HEK293 (cell line): Measurements from ENCODE around the gene MAFF.

Experiments
- BCL11B ChIP-seq: fragments of 450-650 bp; formaldehyde crosslinking; IDR thresholded peaks from 2 replicates; pipeline ENCODE4 v1.5.1; 2016; ENCODE audit warnings: low read depth, missing biosample characterization, missing genetic modification characterization
- FEZF1 ChIP-seq: fragments of 450-650 bp; formaldehyde crosslinking; IDR thresholded peaks from 2 replicates; pipeline ENCODE4 v1.5.1; 2016; ENCODE audit warnings: missing biosample characterization, missing genetic modification characterization
- HOXA7 ChIP-seq: sonication (generic); formaldehyde crosslinking; IDR thresholded peaks from 2 replicates; pipeline ENCODE4 v1.8.1; 2022; ENCODE audit warnings: missing genetic modification reagents, borderline replicate concordance
- KLF8 ChIP-seq: fragments of 450-650 bp; formaldehyde crosslinking; IDR thresholded peaks from 2 replicates; pipeline ENCODE4 v1.5.1; 2016; ENCODE audit warnings: missing biosample characterization, missing genetic modification characterization
- REST ChIP-seq: fragments of 450-650 bp; formaldehyde crosslinking; IDR thresholded peaks from 2 replicates; pipeline ENCODE4 v1.5.1; 2016; ENCODE audit warnings: missing biosample characterization, missing genetic modification characterization
- ZBTB26 ChIP-seq: fragments of 450-650 bp; formaldehyde crosslinking; optimal IDR thresholded peaks from 2 replicates; pipeline ENCODE3; 2016; ENCODE audit warnings: missing biosample characterization, mild to moderate bottlenecking, missing genetic modification characterization
- ZBTB44 ChIP-seq: fragments of 450-650 bp; IDR thresholded peaks from 2 replicates; pipeline ENCODE4 v1.5.1; 2018; ENCODE audit warnings: missing biosample characterization, mild to moderate bottlenecking, missing genetic modification characterization
- ZNF223 ChIP-seq: fragments of 450-650 bp; formaldehyde crosslinking; IDR thresholded peaks from 2 replicates; pipeline ENCODE4 v1.5.1; 2016; ENCODE audit warnings: missing biosample characterization, missing genetic modification characterization
- ZNF280D ChIP-seq: fragments of 450-650 bp; formaldehyde crosslinking; IDR thresholded peaks from 2 replicates; pipeline ENCODE4 v1.5.1; 2016; ENCODE audit warnings: missing biosample characterization, missing genetic modification characterization
- ZNF416 ChIP-seq: fragments of 450-650 bp; formaldehyde crosslinking; IDR thresholded peaks from 2 replicates; pipeline ENCODE4 v1.5.1; 2016; ENCODE audit warnings: missing biosample characterization, missing genetic modification characterization
- ZNF513 ChIP-seq: fragments of 450-650 bp; IDR thresholded peaks from 2 replicates; pipeline ENCODE4 v1.5.1; 2018; ENCODE audit warnings: missing biosample characterization, missing genetic modification characterization
- ZNF677 ChIP-seq: fragments of 450-650 bp; IDR thresholded peaks from 2 replicates; pipeline ENCODE4 v1.5.0; 2018; ENCODE audit warnings: missing biosample characterization, mild to moderate bottlenecking, missing genetic modification characterization, moderate library complexity
- ZNF76 ChIP-seq: fragments of 450-650 bp; formaldehyde crosslinking; IDR thresholded peaks from 2 replicates; pipeline ENCODE4; 2016; ENCODE audit warnings: low read depth, missing biosample characterization, missing genetic modification characterization, borderline replicate concordance
- ZNF768 ChIP-seq: fragments of 450-650 bp; formaldehyde crosslinking; IDR thresholded peaks from 2 replicates; pipeline ENCODE4 v1.5.1; 2018; ENCODE audit warnings: missing biosample characterization, mild to moderate bottlenecking, missing genetic modification characterization
- ZNF843 ChIP-seq: fragments of 450-650 bp; formaldehyde crosslinking; IDR thresholded peaks from 2 replicates; pipeline ENCODE4 v1.5.1; 2016; ENCODE audit warnings: missing biosample characterization, missing genetic modification characterization
- ZXDB ChIP-seq: fragments of 450-650 bp; formaldehyde crosslinking; IDR thresholded peaks from 2 replicates; pipeline ENCODE4 v1.5.1; 2016; ENCODE audit warnings: missing biosample characterization, missing genetic modification characterization
- TF ChIP-seq, protein P1 (sequence below): fragments of 450-650 bp; formaldehyde crosslinking; IDR thresholded peaks from 2 replicates; pipeline ENCODE4 v1.5.1; 2016; ENCODE audit warnings: missing biosample characterization, missing genetic modification characterization
- TF ChIP-seq, protein P2 (sequence below): fragments of 450-650 bp; formaldehyde crosslinking; IDR thresholded peaks from 2 replicates; pipeline ENCODE4 v1.5.1; 2016; ENCODE audit warnings: missing biosample characterization, missing genetic modification characterization
- TF ChIP-seq, protein P3 (sequence below): fragments of 450-650 bp; formaldehyde crosslinking; IDR thresholded peaks from 2 replicates; pipeline ENCODE4 v1.5.1; 2016; ENCODE audit warnings: missing biosample characterization, missing genetic modification characterization

Gene MAFF

DNA sequence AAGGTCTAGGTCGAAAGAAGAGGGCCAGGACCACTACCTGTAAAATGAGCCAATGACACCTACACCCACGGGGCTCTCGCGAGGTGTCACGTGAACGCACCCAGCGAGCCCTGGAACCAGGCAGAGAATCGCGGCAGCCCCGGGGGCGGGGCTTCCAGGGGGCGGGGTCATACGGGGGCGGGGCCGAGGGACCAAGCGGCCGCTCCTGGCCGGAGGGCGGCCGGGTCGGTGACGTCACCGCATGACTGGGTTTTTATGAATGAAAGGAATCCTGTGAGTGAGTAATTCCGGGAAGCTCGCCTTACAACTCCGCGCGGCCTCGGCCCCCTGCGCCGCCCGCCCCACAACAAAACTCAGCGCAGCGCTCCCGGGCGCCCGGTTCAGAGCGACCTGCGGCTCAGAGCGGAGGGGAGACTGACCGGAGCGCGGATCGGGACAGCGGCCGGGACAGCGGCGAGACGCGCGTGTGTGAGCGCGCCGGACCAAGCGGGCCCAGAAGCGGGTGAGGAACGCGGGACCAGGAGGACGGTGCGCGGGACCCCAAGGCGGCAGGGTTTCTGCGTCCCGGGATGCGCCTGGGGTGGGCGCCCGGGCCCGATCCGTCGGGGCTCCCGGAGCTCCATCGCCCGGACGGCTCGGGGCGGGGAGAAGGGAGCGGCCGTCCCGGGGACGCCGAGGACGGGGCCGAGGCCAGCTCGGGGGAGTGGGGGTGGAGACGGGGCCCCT lies at the start of gene MAFF (continued):
- TF ChIP-seq ZNF513 (tag by site-specific recombination), result no peak
- TF ChIP-seq ZNF677, result no peak
- TF ChIP-seq ZNF223 (tag by site-specific recombination), result no peak
- peak; percentile 22; the same call in 1 of the 2 replicates for TF ChIP-seq KLF8 (tag by site-specific recombination)
- no peak for TF ChIP-seq ZBTB44 (tag by site-specific recombination)
- no peak for TF ChIP-seq ZNF280D (tag by site-specific recombination)
- TF ChIP-seq REST (tag by site-specific recombination), result no peak
- TF ChIP-seq, protein P1, sequence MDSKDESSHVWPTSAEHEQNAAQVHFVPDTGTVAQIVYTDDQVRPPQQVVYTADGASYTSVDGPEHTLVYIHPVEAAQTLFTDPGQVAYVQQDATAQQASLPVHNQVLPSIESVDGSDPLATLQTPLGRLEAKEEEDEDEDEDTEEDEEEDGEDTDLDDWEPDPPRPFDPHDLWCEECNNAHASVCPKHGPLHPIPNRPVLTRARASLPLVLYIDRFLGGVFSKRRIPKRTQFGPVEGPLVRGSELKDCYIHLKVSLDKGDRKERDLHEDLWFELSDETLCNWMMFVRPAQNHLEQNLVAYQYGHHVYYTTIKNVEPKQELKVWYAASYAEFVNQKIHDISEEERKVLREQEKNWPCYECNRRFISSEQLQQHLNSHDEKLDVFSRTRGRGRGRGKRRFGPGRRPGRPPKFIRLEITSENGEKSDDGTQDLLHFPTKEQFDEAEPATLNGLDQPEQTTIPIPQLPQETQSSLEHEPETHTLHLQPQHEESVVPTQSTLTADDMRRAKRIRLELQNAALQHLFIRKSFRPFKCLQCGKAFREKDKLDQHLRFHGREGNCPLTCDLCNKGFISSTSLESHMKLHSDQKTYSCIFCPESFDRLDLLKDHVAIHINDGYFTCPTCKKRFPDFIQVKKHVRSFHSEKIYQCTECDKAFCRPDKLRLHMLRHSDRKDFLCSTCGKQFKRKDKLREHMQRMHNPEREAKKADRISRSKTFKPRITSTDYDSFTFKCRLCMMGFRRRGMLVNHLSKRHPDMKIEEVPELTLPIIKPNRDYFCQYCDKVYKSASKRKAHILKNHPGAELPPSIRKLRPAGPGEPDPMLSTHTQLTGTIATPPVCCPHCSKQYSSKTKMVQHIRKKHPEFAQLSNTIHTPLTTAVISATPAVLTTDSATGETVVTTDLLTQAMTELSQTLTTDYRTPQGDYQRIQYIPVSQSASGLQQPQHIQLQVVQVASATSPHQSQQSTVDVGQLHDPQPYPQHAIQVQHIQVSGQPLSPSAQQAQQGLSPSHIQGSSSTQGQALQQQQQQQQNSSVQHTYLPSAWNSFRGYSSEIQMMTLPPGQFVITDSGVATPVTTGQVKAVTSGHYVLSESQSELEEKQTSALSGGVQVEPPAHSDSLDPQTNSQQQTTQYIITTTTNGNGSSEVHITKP, result peak; percentile 25; the same call in 1 of the 2 replicates
- TF ChIP-seq HOXA7, result no peak
- TF ChIP-seq ZNF76, result 0 out of 2 replicates have a peak, but pooled peaks have one; percentile 17
- TF ChIP-seq ZXDB (tag by site-specific recombination), result no peak
- TF ChIP-seq, protein P2, sequence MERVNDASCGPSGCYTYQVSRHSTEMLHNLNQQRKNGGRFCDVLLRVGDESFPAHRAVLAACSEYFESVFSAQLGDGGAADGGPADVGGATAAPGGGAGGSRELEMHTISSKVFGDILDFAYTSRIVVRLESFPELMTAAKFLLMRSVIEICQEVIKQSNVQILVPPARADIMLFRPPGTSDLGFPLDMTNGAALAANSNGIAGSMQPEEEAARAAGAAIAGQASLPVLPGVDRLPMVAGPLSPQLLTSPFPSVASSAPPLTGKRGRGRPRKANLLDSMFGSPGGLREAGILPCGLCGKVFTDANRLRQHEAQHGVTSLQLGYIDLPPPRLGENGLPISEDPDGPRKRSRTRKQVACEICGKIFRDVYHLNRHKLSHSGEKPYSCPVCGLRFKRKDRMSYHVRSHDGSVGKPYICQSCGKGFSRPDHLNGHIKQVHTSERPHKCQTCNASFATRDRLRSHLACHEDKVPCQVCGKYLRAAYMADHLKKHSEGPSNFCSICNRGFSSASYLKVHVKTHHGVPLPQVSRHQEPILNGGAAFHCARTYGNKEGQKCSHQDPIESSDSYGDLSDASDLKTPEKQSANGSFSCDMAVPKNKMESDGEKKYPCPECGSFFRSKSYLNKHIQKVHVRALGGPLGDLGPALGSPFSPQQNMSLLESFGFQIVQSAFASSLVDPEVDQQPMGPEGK (tag by site-specific recombination), result peak; percentile 75
- TF ChIP-seq ZNF416 (tag by site-specific recombination), result no peak
- TF ChIP-seq ZNF768 (tag by site-specific recombination), result no peak
- TF ChIP-seq ZBTB26 (tag by site-specific recombination), result peak; percentile 87
- no peak for TF ChIP-seq ZNF843 (tag by site-specific recombination)
- TF ChIP-seq BCL11B (tag by site-specific recombination), result 0 out of 2 replicates have a peak, but pooled peaks have one; percentile 49
- no peak for TF ChIP-seq FEZF1 (tag by site-specific recombination)
- TF ChIP-seq, protein P3, sequence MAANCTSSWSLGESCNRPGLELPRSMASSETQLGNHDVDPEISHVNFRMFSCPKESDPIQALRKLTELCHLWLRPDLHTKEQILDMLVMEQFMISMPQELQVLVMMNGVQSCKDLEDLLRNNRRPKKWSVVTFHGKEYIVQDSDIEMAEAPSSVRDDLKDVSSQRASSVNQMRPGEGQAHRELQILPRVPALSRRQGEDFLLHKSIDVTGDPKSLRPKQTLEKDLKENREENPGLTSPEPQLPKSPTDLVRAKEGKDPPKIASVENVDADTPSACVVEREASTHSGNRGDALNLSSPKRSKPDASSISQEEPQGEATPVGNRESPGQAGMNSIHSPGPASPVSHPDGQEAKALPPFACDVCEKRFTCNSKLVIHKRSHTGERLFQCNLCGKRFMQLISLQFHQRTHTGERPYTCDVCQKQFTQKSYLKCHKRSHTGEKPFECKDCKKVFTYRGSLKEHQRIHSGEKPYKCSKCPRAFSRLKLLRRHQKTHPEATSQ, result peak; percentile 64; the same call in 1 of the 2 replicates
